ENCODE results near the gene DDX27. TPM values are rescaled to one million over a fixed set of nuclear protein-coding genes. Genes with fewer than 3 reads are reported as not detected.

The DDX27 gene
- total and polyA plus RNA-seq, 2 experiments from 2014 or later, result 25.3 to 27.8 TPM

DNA sequence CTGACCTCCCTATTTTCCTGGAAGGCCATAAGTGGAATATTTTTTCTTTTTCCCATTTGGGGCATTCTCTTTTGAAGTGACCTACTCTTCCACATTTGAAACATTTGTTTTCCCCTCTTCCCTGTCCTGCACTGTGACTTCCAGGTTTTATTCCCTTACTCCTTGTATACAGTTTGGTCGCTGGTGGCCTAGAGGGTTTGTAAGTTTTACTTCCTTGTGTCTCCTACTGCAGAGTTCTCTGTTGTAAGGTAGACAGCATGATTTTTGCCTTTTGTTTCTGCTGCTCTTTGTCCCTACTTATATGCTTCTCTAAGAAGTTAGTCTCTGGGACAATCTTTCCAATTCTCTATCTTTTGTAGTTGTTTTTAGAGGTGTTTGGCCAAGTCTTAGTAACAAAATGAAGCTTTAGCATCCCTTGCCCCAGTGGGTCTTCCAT is 66.0 kb downstream of the DDX27 start:
- Histone ChIP-seq H3K4me1 (ENCODE audit: low read depth) (peaks cover 10% of the 10 kb centered on the region), H3K4me3 (no peak overlapping the region), H3K27me3 (no peaks in the 10 kb centered on the region), H3K27ac (no peak overlapping the region), H3K36me3 (peaks cover 90% of the 10 kb centered on the region), H3K9me3 (ENCODE audit: low read depth) (no peaks in the 10 kb centered on the region)
- TF ChIP-seq, protein P1, sequence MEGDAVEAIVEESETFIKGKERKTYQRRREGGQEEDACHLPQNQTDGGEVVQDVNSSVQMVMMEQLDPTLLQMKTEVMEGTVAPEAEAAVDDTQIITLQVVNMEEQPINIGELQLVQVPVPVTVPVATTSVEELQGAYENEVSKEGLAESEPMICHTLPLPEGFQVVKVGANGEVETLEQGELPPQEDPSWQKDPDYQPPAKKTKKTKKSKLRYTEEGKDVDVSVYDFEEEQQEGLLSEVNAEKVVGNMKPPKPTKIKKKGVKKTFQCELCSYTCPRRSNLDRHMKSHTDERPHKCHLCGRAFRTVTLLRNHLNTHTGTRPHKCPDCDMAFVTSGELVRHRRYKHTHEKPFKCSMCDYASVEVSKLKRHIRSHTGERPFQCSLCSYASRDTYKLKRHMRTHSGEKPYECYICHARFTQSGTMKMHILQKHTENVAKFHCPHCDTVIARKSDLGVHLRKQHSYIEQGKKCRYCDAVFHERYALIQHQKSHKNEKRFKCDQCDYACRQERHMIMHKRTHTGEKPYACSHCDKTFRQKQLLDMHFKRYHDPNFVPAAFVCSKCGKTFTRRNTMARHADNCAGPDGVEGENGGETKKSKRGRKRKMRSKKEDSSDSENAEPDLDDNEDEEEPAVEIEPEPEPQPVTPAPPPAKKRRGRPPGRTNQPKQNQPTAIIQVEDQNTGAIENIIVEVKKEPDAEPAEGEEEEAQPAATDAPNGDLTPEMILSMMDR (IDR thresholded peaks at IDR 0.05; ENCODE audit: low read depth, low read length), result no peak
- DNase-seq (ENCODE audit: low read depth in 1 of 2, low spot score in 1 of 2), result no peak

DNA sequence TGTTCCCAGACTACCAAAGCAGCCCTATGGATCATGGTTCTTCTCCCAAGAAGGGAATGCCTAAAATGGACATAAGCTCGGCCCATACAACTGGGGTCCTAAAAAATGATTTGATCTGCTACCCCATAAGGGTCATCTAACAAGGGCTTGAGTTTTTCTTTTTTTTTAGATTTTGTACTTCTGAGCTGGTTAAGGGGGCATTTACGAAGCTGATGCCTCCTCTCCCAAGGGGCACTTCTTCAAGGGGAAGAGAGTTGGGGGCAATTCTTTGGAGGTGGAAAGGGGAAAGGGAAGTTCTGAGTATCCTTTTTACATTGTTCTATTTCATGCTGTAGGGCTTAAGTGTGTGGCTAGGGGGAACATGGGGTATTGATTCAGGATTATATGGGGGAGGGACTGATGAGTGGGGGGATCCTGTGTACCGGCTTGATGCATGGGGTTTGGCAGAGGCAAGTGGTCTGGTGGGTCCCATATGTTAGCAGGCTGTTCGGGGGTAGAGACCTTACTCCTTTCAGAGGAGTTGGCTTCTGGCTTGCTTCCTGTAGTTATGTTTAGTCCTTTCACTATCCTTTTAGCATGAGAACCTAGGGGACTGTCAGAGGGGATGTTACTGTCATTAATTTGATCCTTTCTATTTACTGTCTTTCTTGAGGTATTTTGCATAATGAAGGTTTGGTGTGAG is 66.7 kb downstream of the DDX27 start:
- TF ChIP-seq, protein P1 (IDR thresholded peaks at IDR 0.05; ENCODE audit: low read depth, low read length), result no peak
- no peaks in the 10 kb centered on the region for H3K27me3 ChIP-seq
- H3K4me1 ChIP-seq (ENCODE audit: low read depth), result peaks cover 3% of the 10 kb centered on the region
- no peak overlapping the region for H3K4me3 ChIP-seq
- no peak for DNase-seq (ENCODE audit: low read depth in 1 of 2, low spot score in 1 of 2)
- no peaks in the 10 kb centered on the region for H3K9me3 ChIP-seq (ENCODE audit: low read depth)
- H3K36me3 ChIP-seq, result peaks cover 90% of the 10 kb centered on the region
- H3K27ac ChIP-seq, result peak overlapping the region; percentile 16

DNA sequence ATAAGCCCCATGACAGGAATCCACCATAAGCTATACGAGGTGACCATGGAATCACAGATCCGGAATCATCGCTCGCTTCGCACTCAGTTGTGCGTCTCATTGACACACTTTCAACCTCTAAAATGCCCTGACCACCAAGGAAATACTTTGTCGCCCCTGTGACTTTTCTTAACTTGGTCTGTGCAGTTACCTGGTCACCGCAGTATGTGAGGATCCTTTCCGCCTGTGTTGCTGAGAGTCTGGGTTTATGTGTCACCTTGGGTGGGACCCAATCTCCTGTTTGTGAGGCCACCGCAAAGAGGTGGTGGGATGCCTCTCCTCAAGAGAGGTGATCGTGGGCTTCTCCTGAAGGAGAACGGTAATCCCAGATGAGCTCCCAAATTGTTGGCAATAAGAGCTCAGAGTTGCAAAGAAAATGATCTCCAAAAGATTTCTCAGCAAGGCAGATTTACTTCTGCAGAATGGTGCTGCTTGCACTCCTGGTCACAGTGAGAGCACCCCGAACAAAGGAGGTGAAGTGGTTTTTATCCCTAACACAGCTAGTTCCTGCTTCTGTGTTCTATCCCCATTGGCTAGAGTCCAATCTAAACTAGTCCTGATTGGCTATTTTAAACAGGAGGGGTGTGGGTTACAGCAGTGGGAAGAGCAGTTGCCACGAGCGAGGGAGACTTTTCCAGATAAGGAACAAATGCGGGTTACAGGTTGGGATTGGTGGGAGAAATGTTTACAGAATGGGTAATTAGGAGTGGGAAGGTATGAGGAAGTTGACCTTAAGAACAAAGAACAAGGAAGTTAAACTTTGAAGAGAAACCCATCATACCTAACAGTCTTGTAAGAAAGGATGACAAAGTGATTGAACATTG is 67.7 kb downstream of the DDX27 start:
- Histone ChIP-seq H3K4me1 (ENCODE audit: low read depth) (no peaks in the 10 kb centered on the region), H3K9me3 (ENCODE audit: low read depth) (no peaks in the 10 kb centered on the region), H3K27me3 (no peaks in the 10 kb centered on the region), H3K4me3 (no peak overlapping the region), H3K36me3 (peaks cover 85% of the 10 kb centered on the region), H3K27ac (peak overlapping the region; percentile 30)
- TF ChIP-seq, protein P1 (IDR thresholded peaks at IDR 0.05; ENCODE audit: low read depth, low read length), result no peak
- DNase-seq (ENCODE audit: low read depth in 1 of 2, low spot score in 1 of 2), result no peak

DNA sequence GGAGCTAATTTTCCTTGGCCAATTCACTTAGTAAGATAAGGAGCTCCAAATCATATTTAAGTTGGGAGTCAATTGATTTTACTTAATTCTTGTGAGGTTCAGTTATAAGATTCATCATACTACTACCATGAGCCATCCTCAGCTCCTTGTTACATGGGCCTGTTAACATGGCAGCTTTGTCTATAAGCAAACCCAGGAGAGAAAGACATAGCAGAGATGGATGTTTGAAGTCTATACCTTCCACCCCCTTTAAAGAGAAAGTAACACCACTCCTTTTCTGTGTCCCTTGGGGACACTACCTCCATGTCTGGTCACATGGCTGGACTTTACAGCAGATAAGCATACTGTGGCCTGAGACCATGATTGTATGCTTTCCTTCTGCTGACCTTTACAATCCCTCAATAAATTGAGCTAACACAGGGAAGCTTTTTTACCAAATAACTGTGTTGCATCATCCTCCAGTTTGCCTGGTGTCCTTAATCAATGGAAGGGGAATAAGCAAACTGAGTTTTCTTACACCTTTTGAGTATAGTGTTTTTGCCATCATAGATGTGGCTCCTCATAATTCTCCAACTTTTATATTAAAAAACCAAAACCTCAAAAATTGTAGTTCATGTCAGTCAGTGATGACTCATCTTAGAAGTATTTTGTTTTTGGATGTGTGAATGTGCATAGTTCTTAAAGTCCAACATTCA is 68.5 kb downstream of the DDX27 start:
- H3K27ac ChIP-seq, result peak overlapping the region; percentile 30
- H3K36me3 ChIP-seq, result peaks cover 77% of the 10 kb centered on the region
- TF ChIP-seq, protein P1 (IDR thresholded peaks at IDR 0.05; ENCODE audit: low read depth, low read length), result no peak
- peak in 1 of 2 donors; percentile 70 for DNase-seq (ENCODE audit: low read depth in 1 of 2, low spot score in 1 of 2)
- H3K4me3 ChIP-seq, result no peak overlapping the region
- H3K27me3 ChIP-seq, result no peaks in the 10 kb centered on the region
- no peaks in the 10 kb centered on the region for H3K9me3 ChIP-seq (ENCODE audit: low read depth)
- H3K4me1 ChIP-seq (ENCODE audit: low read depth), result no peaks in the 10 kb centered on the region

DNA sequence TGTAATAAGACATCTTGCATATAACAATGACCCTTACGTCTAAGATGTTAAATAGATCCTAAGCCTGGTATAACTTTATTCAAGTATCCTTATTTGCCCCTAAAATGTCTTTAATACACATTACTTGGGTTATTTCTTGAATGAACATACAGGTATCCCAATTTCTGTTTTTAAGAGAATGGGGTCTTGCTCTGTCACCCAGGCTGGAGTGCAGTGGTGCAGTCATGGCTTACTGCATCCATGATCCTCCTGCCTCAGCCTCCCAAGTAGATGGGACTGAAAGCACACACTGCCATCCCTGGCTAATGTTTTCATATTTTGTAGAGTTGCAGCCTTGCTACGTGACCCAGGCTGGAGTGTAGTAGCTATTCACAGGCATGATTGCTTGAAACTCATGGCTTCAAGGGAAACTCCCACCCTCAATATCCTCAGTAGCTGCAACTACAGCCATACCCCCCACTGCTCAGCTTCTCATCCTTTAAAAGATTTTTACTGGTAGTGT is 69.1 kb downstream of the DDX27 start:
- H3K9me3 ChIP-seq (ENCODE audit: low read depth), result no peaks in the 10 kb centered on the region
- H3K27me3 ChIP-seq, result no peaks in the 10 kb centered on the region
- no peaks in the 10 kb centered on the region for H3K4me1 ChIP-seq (ENCODE audit: low read depth)
- no peak overlapping the region for H3K4me3 ChIP-seq
- peaks cover 71% of the 10 kb centered on the region for H3K36me3 ChIP-seq
- H3K27ac ChIP-seq, result peak overlapping the region; percentile 27
- TF ChIP-seq, protein P1 (IDR thresholded peaks at IDR 0.05; ENCODE audit: low read depth, low read length), result no peak
- no peak for DNase-seq (ENCODE audit: low read depth in 1 of 2, low spot score in 1 of 2)
